Measurements from ENCODE around the gene PAEP. TPM values are rescaled to one million over a fixed set of nuclear protein-coding genes. Genes with fewer than 3 reads are reported as not detected.
"Not testable (repeated sequence)": the region's sequence is repeated elsewhere in the genome, so short reads cannot be mapped to it uniquely, and the experiment has no call there.

The PAEP gene
- total RNA-seq, 3 donors from 2014 or later (not counting 1 experiment from before 2014, with no cell fraction given) = not detected

DNA sequence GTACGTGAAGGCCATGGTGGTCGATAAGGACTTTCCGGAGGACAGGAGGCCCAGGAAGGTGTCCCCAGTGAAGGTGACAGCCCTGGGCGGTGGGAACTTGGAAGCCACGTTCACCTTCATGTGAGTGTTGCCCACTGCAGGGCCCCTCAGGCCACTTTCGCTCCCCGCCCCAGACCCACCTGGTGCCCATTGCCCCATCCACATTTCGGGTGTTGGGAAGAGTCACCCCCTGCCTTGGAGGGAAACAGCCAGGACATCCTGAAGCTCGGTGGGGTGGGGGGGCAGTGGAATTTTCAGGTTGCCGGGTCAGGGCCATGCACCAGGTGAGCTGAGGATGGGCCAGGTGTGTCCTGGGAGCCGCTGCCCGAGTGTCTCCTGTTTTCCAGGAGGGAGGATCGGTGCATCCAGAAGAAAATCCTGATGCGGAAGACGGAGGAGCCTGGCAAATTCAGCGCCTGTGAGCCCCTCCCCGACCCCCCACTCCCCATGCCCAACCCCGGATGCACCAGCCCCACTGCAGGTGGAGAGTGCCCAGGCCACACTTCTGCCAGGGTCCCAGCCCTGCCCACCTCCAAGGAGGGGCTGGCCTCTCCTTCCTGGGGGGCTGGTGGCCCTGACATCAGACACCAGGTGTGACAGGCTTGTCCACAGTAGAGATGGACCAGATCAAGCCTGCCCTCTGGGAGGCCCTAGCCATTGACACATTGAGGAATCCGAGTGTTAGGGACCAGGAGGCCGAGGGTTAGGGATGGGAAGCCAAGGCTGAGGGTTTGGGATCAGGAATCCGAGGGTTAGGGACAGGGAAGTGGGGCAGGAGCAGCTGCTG lies 14.6 kb upstream of the PAEP start:
- H3K27me3 Mint-ChIP-seq (ENCODE audit: low read depth in 2 of 2) = peaks cover 7 to 13% of the 10 kb centered on the region in 2 donors
- H3K36me3 Mint-ChIP-seq; H3K4me1 Mint-ChIP-seq; H3K36me3 ChIP-seq (ENCODE audit: control insufficient read depth, insufficient read depth, low read length); H3K9me3 Mint-ChIP-seq; H3K4me3 ChIP-seq (ENCODE audit: low read length); H3K4me3 Mint-ChIP-seq; H3K27ac ChIP-seq (ENCODE audit: low read length); ATAC-seq; H3K27ac Mint-ChIP-seq; H3K9me3 ChIP-seq (ENCODE audit: control insufficient read depth, insufficient read depth, low read length); intact Hi-C loops (cut with micrococcal nuclease); H3K4me1 ChIP-seq (ENCODE audit: control insufficient read depth, insufficient read depth, low read length); H3K27me3 ChIP-seq (ENCODE audit: control insufficient read depth, insufficient read depth, low read length): not testable (repeated sequence)
- WGBS (ENCODE audit: insufficient coverage) = 80% methylated on average over 20 of the region's 21 CpGs
- DNase-seq = peak in 1 of 2 donors; percentile 4

DNA sequence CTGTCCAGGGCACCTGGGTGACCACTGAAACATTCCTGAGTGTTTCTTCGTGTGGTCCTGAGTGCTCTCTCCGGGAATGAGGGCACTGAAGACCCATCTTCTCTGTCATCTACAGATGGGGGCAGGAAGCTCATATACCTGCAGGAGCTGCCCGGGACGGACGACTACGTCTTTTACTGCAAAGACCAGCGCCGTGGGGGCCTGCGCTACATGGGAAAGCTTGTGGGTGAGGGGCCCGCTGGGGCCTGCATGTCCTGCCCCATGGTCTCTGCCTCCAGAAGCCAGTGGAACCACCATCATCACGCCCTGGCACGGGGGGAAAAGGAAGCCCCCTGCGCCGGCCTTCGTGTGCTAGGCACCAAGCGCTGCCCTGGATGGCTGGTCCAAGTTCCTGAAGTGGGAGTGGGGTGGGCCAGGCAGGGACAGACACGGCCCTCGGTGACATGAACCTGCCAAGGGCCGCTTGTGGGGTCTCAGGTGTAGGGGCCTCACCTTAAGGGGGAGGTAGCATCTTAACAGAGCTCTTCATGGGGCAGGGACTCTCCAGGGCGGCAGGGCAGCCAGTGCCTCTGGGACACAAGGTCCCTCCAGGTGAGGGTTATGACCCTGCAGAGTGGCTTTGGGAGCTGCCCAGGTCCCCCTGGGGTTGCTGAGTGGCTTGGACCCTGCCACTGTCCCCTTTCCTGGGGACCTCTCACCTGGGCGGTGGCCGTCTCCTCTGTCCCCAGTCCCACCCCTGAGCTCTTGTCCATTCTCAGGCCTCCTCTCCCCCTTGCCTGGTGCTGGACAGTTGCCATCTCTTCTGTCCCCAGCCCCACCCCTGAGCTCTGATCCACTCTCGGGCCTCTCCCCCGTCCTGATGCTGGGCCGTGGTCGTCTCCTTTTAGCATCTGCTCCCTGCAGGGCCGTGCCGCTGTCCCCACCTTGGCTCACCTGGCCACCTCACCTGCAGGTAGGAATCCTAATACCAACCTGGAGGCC lies 13.5 kb upstream of the PAEP start:
- DNase-seq (no peak), ATAC-seq (no peak)
- no peaks in the 10 kb centered on the region for H3K9me3 Mint-ChIP-seq
- no peaks in the 10 kb centered on the region for H3K36me3 Mint-ChIP-seq
- peaks cover 4 to 9% of the 10 kb centered on the region in 2 donors for H3K27me3 Mint-ChIP-seq (ENCODE audit: low read depth in 2 of 2)
- no peaks in the 10 kb centered on the region for H3K27me3 ChIP-seq (ENCODE audit: control insufficient read depth, insufficient read depth, low read length)
- TF ChIP-seq, protein P1, sequence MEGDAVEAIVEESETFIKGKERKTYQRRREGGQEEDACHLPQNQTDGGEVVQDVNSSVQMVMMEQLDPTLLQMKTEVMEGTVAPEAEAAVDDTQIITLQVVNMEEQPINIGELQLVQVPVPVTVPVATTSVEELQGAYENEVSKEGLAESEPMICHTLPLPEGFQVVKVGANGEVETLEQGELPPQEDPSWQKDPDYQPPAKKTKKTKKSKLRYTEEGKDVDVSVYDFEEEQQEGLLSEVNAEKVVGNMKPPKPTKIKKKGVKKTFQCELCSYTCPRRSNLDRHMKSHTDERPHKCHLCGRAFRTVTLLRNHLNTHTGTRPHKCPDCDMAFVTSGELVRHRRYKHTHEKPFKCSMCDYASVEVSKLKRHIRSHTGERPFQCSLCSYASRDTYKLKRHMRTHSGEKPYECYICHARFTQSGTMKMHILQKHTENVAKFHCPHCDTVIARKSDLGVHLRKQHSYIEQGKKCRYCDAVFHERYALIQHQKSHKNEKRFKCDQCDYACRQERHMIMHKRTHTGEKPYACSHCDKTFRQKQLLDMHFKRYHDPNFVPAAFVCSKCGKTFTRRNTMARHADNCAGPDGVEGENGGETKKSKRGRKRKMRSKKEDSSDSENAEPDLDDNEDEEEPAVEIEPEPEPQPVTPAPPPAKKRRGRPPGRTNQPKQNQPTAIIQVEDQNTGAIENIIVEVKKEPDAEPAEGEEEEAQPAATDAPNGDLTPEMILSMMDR (IDR thresholded peaks at IDR 0.05) = no peak
- H3K4me1 Mint-ChIP-seq = no peaks in the 10 kb centered on the region
- H3K36me3 ChIP-seq (ENCODE audit: control insufficient read depth, insufficient read depth, low read length) = no peaks in the 10 kb centered on the region
- 83% methylated on average over 28 of the region's 28 CpGs for WGBS (ENCODE audit: insufficient coverage)
- intact Hi-C loops (cut with micrococcal nuclease) = no loop called here
- no peaks in the 10 kb centered on the region for H3K9me3 ChIP-seq (ENCODE audit: control insufficient read depth, insufficient read depth, low read length)
- H3K27ac Mint-ChIP-seq = no peak overlapping the region
- H3K27ac ChIP-seq (ENCODE audit: low read length) = no peak overlapping the region
- no peak overlapping the region for H3K4me3 ChIP-seq (ENCODE audit: low read length)
- H3K4me1 ChIP-seq (ENCODE audit: control insufficient read depth, insufficient read depth, low read length) = no peaks in the 10 kb centered on the region
- no peak overlapping the region for H3K4me3 Mint-ChIP-seq

DNA sequence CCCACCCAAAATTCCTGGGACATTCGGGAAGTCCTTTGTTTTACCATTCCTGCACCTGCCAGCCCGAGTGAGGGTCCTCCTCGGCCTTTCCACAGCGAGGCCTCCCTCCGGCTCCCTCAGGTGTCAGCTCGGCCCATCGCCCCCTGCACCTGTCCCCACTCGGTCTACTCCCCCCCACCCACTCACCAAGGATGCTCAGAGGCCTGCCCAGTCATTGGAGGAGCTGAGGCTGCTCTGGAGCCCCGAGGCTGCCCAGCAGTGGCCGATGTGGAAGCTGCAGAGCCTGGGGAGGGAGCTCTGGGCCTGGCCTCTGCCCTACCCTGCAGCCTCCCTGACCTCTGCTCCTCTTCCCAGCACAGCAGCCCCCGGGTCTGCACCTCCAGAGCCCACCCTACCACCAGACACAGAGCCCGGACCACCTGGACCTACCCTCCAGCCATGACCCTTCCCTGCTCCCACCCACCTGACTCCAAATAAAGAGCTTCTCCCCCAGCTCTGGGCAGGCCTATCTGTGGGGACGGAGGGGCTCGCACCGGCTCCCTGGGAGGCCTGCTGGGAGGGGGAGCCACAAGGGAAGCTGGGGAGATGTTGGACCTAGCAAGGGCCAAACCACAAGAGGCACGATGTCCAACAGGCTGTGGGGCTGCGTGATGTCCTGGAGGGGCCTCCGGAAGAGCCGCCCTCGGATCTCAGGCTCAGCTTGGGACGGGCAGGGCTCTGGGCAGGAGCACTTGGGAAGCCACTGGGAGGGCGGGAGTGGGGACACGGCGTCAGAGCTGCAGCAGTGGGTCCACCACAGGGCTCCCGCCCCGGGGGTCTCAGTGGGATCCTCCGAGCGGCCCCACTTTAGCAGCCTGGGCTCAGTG lies 11.8 kb upstream of the PAEP start:
- H3K27me3 Mint-ChIP-seq (ENCODE audit: low read depth in 2 of 2); H3K9me3 Mint-ChIP-seq; H3K27me3 ChIP-seq (ENCODE audit: control insufficient read depth, insufficient read depth, low read length); H3K36me3 ChIP-seq (ENCODE audit: control insufficient read depth, insufficient read depth, low read length); H3K4me3 ChIP-seq (ENCODE audit: low read length); H3K36me3 Mint-ChIP-seq; H3K27ac ChIP-seq (ENCODE audit: low read length); H3K4me1 Mint-ChIP-seq; H3K27ac Mint-ChIP-seq; intact Hi-C loops (cut with micrococcal nuclease); H3K4me3 Mint-ChIP-seq; ATAC-seq; H3K4me1 ChIP-seq (ENCODE audit: control insufficient read depth, insufficient read depth, low read length); H3K9me3 ChIP-seq (ENCODE audit: control insufficient read depth, insufficient read depth, low read length); DNase-seq: not testable (repeated sequence)
- 79% methylated on average over 28 of the region's 28 CpGs for WGBS (ENCODE audit: insufficient coverage)

DNA sequence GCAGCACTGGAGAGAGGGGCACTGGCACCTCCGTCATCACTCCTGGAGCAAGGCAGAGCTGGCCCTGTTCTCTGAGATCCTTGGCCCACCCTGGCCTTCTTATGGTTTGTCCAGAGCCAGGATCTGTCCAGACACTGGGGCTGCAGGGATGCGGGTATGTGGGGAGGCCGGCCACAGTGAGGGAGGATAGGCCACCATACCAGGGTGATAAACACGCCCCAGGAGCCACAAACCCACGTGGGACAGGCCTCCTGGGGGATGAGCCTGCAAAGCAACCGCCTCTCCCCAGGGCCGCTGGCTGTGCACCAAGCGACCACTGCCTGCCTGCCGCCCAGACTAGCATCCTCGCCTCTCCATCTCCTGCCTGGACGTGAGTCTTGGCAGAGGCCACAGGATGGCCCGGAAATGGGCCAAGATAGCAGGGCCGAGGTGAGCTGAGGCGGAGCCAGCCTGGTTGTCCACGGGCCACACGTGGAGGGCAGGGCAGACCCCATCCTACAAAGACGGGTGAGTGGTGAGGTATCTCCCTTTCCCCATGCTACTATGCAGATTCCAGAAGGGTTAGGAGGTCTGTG lies 11.1 kb upstream of the PAEP start:
- Mint-ChIP-seq H3K36me3 (no peaks in the 10 kb centered on the region), H3K9me3 (no peaks in the 10 kb centered on the region), H3K4me1 (no peaks in the 10 kb centered on the region), H3K27me3 (ENCODE audit: low read depth in 2 of 2) (peaks cover 0 to 4% of the 10 kb centered on the region in 2 donors), H3K4me3 (no peak overlapping the region), H3K27ac (no peak overlapping the region)
- Histone ChIP-seq H3K4me1 (ENCODE audit: control insufficient read depth, insufficient read depth, low read length) (no peaks in the 10 kb centered on the region), H3K27ac (ENCODE audit: low read length) (no peak overlapping the region), H3K9me3 (ENCODE audit: control insufficient read depth, insufficient read depth, low read length) (no peaks in the 10 kb centered on the region), H3K4me3 (ENCODE audit: low read length) (no peak overlapping the region), H3K27me3 (ENCODE audit: control insufficient read depth, insufficient read depth, low read length) (no peaks in the 10 kb centered on the region), H3K36me3 (ENCODE audit: control insufficient read depth, insufficient read depth, low read length) (no peaks in the 10 kb centered on the region)
- WGBS (ENCODE audit: insufficient coverage) = 83% methylated on average over 17 of the region's 17 CpGs
- TF ChIP-seq, protein P1 (IDR thresholded peaks at IDR 0.05) = no peak
- DNase-seq (no peak), ATAC-seq (no peak)
- intact Hi-C loops (cut with micrococcal nuclease) = no loop called here

Data from natural killer cell (primary cell).